Right atrium auricular region (tissue), 2 donors: ENCODE data around the gene EML5. TPM values are rescaled to one million over a fixed set of nuclear protein-coding genes. Genes with fewer than 3 reads are reported as not detected.

Experiments used
- DNase-seq: peaks from one replicate; pipeline ENCODE4 v3.0.0-alpha.2; 2019; ENCODE audit warnings: low spot score
- H3K27ac ChIP-seq, 2 donors: fragments of 200-600 bp; sonication (generic); 1 replicate in 1 of 2; 2 replicates in 1 of 2; pipeline ENCODE4 v1.5.1; 2016 to 2019
- H3K27me3 ChIP-seq, 2 donors: fragments of 200-600 bp; sonication (generic); one replicate each; pipeline versions ENCODE4 v1.5.1 to v1.6.0; 2017 to 2019
- H3K36me3 ChIP-seq: fragments of 200-600 bp; sonication (generic); one replicate; pipeline ENCODE4 v1.5.1; 2016
- H3K4me1 ChIP-seq, 2 donors: fragments of 200-600 bp; sonication (generic); one replicate each; pipeline versions ENCODE4 v1.5.1 to v1.6.0; 2017 to 2019
- H3K4me3 ChIP-seq, 2 donors: fragments of 200-600 bp; sonication (generic); 1 replicate in 1 of 2; 2 replicates in 1 of 2; pipeline ENCODE4 v1.5.1; 2017 to 2019; ENCODE audit warnings: mild to moderate bottlenecking in 1 of 2, moderate library complexity in 1 of 2
- H3K9me3 ChIP-seq, 2 donors: fragments of 200-600 bp; sonication (generic); one replicate each; pipeline ENCODE4 v1.5.1; 2019
- total RNA-seq, 2 donors: library from RNA; depleted of rRNA; stranded (reverse); fragments of >200 nt; gene quantifications; one replicate each; pipeline ENCODE4 v1.1.0, GENCODE V29; 2016
- TF ChIP-seq, protein P1 (sequence below), 2 donors: fragments of 200-600 bp; sonication (generic); IDR thresholded peaks; one replicate each; pipeline ENCODE4 v1.5.1; 2019; ENCODE audit warnings: antibody characterized with exemption in 2 of 2

The EML5 gene
- total RNA-seq, 2 donors from 2014 or later, result 0.11 to 0.75 TPM

GRCh38 chr14:88584451-88584850 lies 208.3 kb downstream of the EML5 start:
- Histone ChIP-seq H3K4me3 (no peak overlapping the region), H3K36me3 (peaks cover 74% of the 10 kb centered on the region), H3K9me3 (no peaks in the 10 kb centered on the region), H3K27ac (no peak overlapping the region), H3K4me1 (no peaks in the 10 kb centered on the region), H3K27me3 (no peaks in the 10 kb centered on the region)
- DNase-seq, result no peak
- TF ChIP-seq, protein P1, sequence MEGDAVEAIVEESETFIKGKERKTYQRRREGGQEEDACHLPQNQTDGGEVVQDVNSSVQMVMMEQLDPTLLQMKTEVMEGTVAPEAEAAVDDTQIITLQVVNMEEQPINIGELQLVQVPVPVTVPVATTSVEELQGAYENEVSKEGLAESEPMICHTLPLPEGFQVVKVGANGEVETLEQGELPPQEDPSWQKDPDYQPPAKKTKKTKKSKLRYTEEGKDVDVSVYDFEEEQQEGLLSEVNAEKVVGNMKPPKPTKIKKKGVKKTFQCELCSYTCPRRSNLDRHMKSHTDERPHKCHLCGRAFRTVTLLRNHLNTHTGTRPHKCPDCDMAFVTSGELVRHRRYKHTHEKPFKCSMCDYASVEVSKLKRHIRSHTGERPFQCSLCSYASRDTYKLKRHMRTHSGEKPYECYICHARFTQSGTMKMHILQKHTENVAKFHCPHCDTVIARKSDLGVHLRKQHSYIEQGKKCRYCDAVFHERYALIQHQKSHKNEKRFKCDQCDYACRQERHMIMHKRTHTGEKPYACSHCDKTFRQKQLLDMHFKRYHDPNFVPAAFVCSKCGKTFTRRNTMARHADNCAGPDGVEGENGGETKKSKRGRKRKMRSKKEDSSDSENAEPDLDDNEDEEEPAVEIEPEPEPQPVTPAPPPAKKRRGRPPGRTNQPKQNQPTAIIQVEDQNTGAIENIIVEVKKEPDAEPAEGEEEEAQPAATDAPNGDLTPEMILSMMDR (IDR thresholded peaks at IDR 0.05), result no peak

- TF ChIP-seq, protein P1 (IDR thresholded peaks at IDR 0.05), result no peak
- Histone ChIP-seq H3K4me1 (no peaks in the 10 kb centered on the region), H3K27ac (no peak overlapping the region), H3K4me3 (no peak overlapping the region), H3K27me3 (no peaks in the 10 kb centered on the region), H3K9me3 (no peaks in the 10 kb centered on the region), H3K36me3 (peaks cover 99% of the 10 kb centered on the region)
- DNase-seq, result no peak
These were observed 216.5 kb downstream of the EML5 start for GRCh38 chr14:88576222-88576621.

DNA sequence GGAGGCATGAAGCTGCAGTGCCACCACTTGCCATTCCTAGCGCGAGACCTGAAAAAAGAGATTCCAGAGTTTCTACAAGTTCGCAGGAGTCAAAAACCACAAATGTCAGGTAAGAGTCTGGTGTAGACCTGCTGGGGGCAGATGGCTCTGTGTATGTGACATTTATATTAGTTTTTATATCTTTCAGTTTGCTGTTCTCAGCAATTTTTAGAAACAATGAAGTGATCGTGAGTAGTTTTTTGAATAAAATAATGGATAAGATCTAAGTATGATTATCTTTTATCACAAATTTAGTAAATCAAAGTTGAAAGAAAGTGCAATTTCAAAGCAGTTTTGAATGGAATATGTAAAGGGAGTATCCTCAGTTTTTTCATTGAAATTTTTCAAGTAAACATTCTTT lies 220.6 kb downstream of the EML5 start:
- no peaks in the 10 kb centered on the region for H3K27me3 ChIP-seq
- DNase-seq, result no peak
- no peaks in the 10 kb centered on the region for H3K9me3 ChIP-seq
- TF ChIP-seq, protein P1 (IDR thresholded peaks at IDR 0.05), result no peak
- peaks cover 93% of the 10 kb centered on the region for H3K36me3 ChIP-seq
- no peak overlapping the region for H3K27ac ChIP-seq
- no peak overlapping the region for H3K4me3 ChIP-seq
- H3K4me1 ChIP-seq, result no peaks in the 10 kb centered on the region

DNA sequence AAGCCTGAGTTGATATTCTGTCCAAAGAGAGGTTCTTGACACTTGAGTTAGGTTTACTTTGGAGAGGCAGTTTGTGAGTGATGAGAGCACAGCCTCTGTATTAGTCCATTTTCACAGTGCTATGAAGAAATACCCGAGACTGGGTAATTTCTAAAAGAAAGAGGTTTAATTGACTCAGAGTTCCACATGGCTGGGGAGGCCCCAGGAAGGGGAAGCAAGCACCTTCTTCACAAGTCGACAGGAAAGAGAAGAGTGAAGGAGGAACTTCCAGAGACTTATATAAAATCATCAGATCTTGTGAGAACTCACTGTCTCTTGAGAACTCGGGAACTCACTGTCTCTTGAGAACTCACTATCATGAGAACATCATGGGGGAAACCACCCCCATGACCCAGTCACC lies 224.6 kb downstream of the EML5 start:
- TF ChIP-seq, protein P1 (IDR thresholded peaks at IDR 0.05), result no peak
- H3K27me3 ChIP-seq, result no peaks in the 10 kb centered on the region
- DNase-seq, result no peak
- no peak overlapping the region for H3K27ac ChIP-seq
- no peaks in the 10 kb centered on the region for H3K9me3 ChIP-seq
- no peak overlapping the region for H3K4me3 ChIP-seq
- peaks cover 54% of the 10 kb centered on the region for H3K36me3 ChIP-seq
- H3K4me1 ChIP-seq, result peaks cover 0 to 9% of the 10 kb centered on the region in 2 donors

DNA sequence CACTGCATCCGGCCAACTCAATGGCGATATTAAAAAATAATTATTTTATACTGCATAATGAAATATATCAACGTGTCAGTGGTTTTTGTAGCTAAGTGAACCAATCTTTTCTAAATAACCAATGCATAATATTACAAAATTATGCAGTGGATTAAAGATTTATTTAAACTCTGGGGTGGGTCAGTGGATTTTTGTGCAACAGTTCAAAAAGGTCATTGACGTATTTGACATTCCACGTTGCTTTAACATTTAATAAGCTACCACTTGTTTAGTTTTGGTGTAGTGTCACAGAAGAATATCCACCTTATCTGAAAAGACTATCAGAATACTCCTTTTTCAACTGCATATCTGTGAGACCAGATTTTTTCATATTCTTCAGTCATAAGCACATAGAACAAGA lies 227.3 kb downstream of the EML5 start:
- DNase-seq, result no peak
- no peaks in the 10 kb centered on the region for H3K27me3 ChIP-seq
- TF ChIP-seq, protein P1 (IDR thresholded peaks at IDR 0.05), result no peak

GRCh38 chr14:88563845-88564244 lies 228.9 kb downstream of the EML5 start:
- TF ChIP-seq, protein P1 (IDR thresholded peaks at IDR 0.05), result no peak
- DNase-seq, result no peak
- H3K9me3 ChIP-seq, result no peaks in the 10 kb centered on the region
- peaks cover 11% of the 10 kb centered on the region for H3K36me3 ChIP-seq
- H3K4me1 ChIP-seq, result peaks cover 0 to 14% of the 10 kb centered on the region in 2 donors
- peak overlapping the region; percentile 63 to 98 for H3K4me3 ChIP-seq
- H3K27ac ChIP-seq, result peak overlapping the region; percentile 85 to 94
- H3K27me3 ChIP-seq, result no peaks in the 10 kb centered on the region

More for the DNA sequence above, 227.3 kb downstream of the EML5 start:
- Histone ChIP-seq H3K9me3 (no peaks in the 10 kb centered on the region), H3K4me1 (peaks cover 0 to 14% of the 10 kb centered on the region in 2 donors), H3K36me3 (peaks cover 26% of the 10 kb centered on the region), H3K4me3 (no peak overlapping the region), H3K27ac (no peak overlapping the region)
